HCT116 (cell line): ENCODE results near the gene CDH13.

Source experiments
- EZH2 ChIP-seq: fragments of 200-600 bp; sonication (generic); IDR thresholded peaks from 2 replicates; pipeline ENCODE4 v1.6.1; 2017; ENCODE audit warnings: antibody characterized with exemption, mixed run types
- POLR2A ChIP-seq: IDR thresholded peaks from 2 replicates; pipeline ENCODE4 v1.7.0; 2011; ENCODE audit warnings: borderline replicate concordance; ENCODE audit not compliant: insufficient read depth, insufficient read length; ENCODE audit errors: extremely low read depth
- POLR2AphosphoS5 ChIP-seq: IDR thresholded peaks from 2 replicates; pipeline ENCODE4 v1.6.1; 2011; ENCODE audit warnings: mild to moderate bottlenecking, low read depth, low read length, moderate library complexity
- ZFX ChIP-seq: fragments of 450-650 bp; IDR thresholded peaks from 2 replicates; pipeline ENCODE4 v1.6.1; 2017
- TF ChIP-seq, protein P1 (sequence below), 3 experiments: fragments of 200-600 bp in 1 of 3; sonication (generic) in 1 of 3; IDR thresholded peaks in 2 of 3; conservative IDR thresholded peaks in 1 of 3; 2 replicates each; pipeline ENCODE4 v1.5.1; 2012 to 2017; ENCODE audit warnings: low read depth in 2 of 3, low read length in 2 of 3, antibody characterized with exemption in 1 of 3, borderline replicate concordance in 1 of 3, control low read depth in 1 of 3, mild to moderate bottlenecking in 1 of 3, mixed read lengths in 1 of 3, mixed run types in 1 of 3, moderate library complexity in 1 of 3; ENCODE audit not compliant: insufficient read depth in 1 of 3
- TF ChIP-seq, protein P2 (sequence below): IDR thresholded peaks from 2 replicates; pipeline ENCODE4 v1.6.1; 2012

DNA sequence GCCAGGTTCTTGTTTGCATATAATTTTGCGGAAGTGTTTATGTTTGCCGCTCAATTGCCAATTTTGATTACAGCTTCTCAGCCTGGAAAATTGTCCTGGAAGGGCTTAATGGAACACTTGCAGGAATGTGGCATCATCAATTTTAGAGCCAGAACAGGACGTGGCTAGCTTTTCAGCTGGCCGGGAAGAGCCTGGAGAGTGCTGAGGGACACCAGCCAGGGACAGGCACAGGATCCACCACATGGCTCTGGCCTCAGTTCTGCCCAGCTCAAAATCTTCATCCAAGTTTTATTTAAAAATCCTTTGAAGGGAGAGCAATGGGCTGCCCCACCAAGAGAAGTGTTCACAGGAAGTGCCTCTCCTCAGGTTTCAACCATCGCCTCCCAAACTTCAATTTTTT, 893.8 kb downstream of the CDH13 start:
- TF ChIP-seq POLR2AphosphoS5 (no peak), ZFX (no peak), EZH2 (no peak), POLR2A (no peak)
- TF ChIP-seq, protein P1, sequence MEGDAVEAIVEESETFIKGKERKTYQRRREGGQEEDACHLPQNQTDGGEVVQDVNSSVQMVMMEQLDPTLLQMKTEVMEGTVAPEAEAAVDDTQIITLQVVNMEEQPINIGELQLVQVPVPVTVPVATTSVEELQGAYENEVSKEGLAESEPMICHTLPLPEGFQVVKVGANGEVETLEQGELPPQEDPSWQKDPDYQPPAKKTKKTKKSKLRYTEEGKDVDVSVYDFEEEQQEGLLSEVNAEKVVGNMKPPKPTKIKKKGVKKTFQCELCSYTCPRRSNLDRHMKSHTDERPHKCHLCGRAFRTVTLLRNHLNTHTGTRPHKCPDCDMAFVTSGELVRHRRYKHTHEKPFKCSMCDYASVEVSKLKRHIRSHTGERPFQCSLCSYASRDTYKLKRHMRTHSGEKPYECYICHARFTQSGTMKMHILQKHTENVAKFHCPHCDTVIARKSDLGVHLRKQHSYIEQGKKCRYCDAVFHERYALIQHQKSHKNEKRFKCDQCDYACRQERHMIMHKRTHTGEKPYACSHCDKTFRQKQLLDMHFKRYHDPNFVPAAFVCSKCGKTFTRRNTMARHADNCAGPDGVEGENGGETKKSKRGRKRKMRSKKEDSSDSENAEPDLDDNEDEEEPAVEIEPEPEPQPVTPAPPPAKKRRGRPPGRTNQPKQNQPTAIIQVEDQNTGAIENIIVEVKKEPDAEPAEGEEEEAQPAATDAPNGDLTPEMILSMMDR (IDR thresholded peaks at IDR 0.05 in 2 of 3, conservative IDR thresholded peaks at IDR 0.05 in 1 of 3; ENCODE audit: borderline replicate concordance in 1 of 3, insufficient read depth in 1 of 3, low read depth in 2 of 3, low read length in 2 of 3), result no peak
- TF ChIP-seq, protein P2, sequence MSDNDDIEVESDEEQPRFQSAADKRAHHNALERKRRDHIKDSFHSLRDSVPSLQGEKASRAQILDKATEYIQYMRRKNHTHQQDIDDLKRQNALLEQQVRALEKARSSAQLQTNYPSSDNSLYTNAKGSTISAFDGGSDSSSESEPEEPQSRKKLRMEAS, result no peak
